ENCODE data around the gene COL12A1. TPM values are rescaled to one million over a fixed set of nuclear protein-coding genes. Genes with fewer than 3 reads are reported as not detected.

The COL12A1 gene
- total RNA-seq, 4 donors from 2014 or later, result 125 to 589 (median 192) TPM

- DNase-seq (ENCODE audit: low spot score) (no peak), ATAC-seq (ENCODE audit: low FRiP score) (no peak)
These were observed 38.0 kb downstream of the COL12A1 start for GRCh38 chr6:75167851-75168250.

GRCh38 chr6:75167325-75167724, 38.5 kb downstream of the COL12A1 start:
- ATAC-seq (ENCODE audit: low FRiP score) (no peak), DNase-seq (ENCODE audit: low spot score) (no peak)
- no peak for TF ChIP-seq CTCF (IDR thresholded peaks at IDR 0.05)

More at GRCh38 chr6:75167851-75168250, 38.0 kb downstream of the COL12A1 start:
- no peak for TF ChIP-seq CTCF (IDR thresholded peaks at IDR 0.05)

- no peak for ATAC-seq (ENCODE audit: low FRiP score)
- TF ChIP-seq CTCF (IDR thresholded peaks at IDR 0.05), result no peak
- DNase-seq (ENCODE audit: low spot score), result no peak
These were observed 39.1 kb downstream of the COL12A1 start for GRCh38 chr6:75166773-75167172.

- ATAC-seq (ENCODE audit: low FRiP score) (no peak), DNase-seq (ENCODE audit: low spot score) (no peak)
- no peak for TF ChIP-seq CTCF (IDR thresholded peaks at IDR 0.05)
These were observed 39.6 kb downstream of the COL12A1 start for GRCh38 chr6:75166236-75166635.

- ATAC-seq (ENCODE audit: low FRiP score), result no peak
- TF ChIP-seq CTCF (IDR thresholded peaks at IDR 0.05), result no peak
- DNase-seq (ENCODE audit: low spot score), result no peak
These were observed 47.7 kb downstream of the COL12A1 start for GRCh38 chr6:75158176-75158575.

GRCh38 chr6:75157336-75157735, 48.5 kb downstream of the COL12A1 start:
- ATAC-seq (ENCODE audit: low FRiP score) (no peak), DNase-seq (ENCODE audit: low spot score) (no peak)
- no peak for TF ChIP-seq CTCF (IDR thresholded peaks at IDR 0.05)

GRCh38 chr6:75156186-75156878, 49.5 kb downstream of the COL12A1 start:
- TF ChIP-seq CTCF (IDR thresholded peaks at IDR 0.05), result no peak
- no peak for ATAC-seq (ENCODE audit: low FRiP score)
- DNase-seq (ENCODE audit: low spot score), result no peak

Measured in omental fat pad (tissue), 4 donors.